Osteocyte (in vitro differentiated cells): ENCODE data around the gene HLCS. TPM values are rescaled to one million over a fixed set of nuclear protein-coding genes. Genes with fewer than 3 reads are reported as not detected.
"Not testable (repeated sequence)": the region's sequence is repeated elsewhere in the genome, so short reads cannot be mapped to it uniquely, and the experiment has no call there.

Source experiments
- DNase-seq: peaks from one replicate; pipeline ENCODE4 v3.0.0; 2021; ENCODE audit warnings: mixed read lengths; ENCODE audit not compliant: unreplicated experiment; ENCODE audit errors: extremely low spot score
- H3K27ac Mint-ChIP-seq: one replicate; pipeline ENCODE4 v1.8.0; 2021; ENCODE audit warnings: mild to moderate bottlenecking, mixed read lengths; ENCODE audit not compliant: unreplicated experiment
- H3K27me3 Mint-ChIP-seq: one replicate; pipeline ENCODE4 v1.8.0; 2021; ENCODE audit warnings: mixed read lengths; ENCODE audit not compliant: unreplicated experiment
- H3K36me3 Mint-ChIP-seq: one replicate; pipeline ENCODE4 v1.8.0; 2021; ENCODE audit warnings: mixed read lengths; ENCODE audit not compliant: unreplicated experiment
- H3K4me1 Mint-ChIP-seq: one replicate; pipeline ENCODE4 v1.8.0; 2021; ENCODE audit warnings: mixed read lengths; ENCODE audit not compliant: unreplicated experiment
- H3K4me3 Mint-ChIP-seq: one replicate; pipeline ENCODE4 v1.8.0; 2021; ENCODE audit warnings: mild to moderate bottlenecking, moderate library complexity, mixed read lengths; ENCODE audit not compliant: unreplicated experiment
- H3K9me3 Mint-ChIP-seq: one replicate; pipeline ENCODE4 v1.8.0; 2021; ENCODE audit warnings: mixed read lengths; ENCODE audit not compliant: unreplicated experiment
- total RNA-seq: library from RNA; stranded (reverse); gene quantifications from 2 replicates; pipeline ENCODE4 v1.2.1, GENCODE V29; 2021
- TF ChIP-seq, protein P1 (sequence below): fragments of 200-600 bp; sonication (generic); IDR thresholded peaks from 2 replicates; pipeline ENCODE4 v1.5.0; 2021; ENCODE audit warnings: antibody characterized with exemption, mild to moderate bottlenecking, moderate library complexity

HLCS gene
- total RNA-seq, 1 donor from 2014 or later = 26.7 TPM

DNA sequence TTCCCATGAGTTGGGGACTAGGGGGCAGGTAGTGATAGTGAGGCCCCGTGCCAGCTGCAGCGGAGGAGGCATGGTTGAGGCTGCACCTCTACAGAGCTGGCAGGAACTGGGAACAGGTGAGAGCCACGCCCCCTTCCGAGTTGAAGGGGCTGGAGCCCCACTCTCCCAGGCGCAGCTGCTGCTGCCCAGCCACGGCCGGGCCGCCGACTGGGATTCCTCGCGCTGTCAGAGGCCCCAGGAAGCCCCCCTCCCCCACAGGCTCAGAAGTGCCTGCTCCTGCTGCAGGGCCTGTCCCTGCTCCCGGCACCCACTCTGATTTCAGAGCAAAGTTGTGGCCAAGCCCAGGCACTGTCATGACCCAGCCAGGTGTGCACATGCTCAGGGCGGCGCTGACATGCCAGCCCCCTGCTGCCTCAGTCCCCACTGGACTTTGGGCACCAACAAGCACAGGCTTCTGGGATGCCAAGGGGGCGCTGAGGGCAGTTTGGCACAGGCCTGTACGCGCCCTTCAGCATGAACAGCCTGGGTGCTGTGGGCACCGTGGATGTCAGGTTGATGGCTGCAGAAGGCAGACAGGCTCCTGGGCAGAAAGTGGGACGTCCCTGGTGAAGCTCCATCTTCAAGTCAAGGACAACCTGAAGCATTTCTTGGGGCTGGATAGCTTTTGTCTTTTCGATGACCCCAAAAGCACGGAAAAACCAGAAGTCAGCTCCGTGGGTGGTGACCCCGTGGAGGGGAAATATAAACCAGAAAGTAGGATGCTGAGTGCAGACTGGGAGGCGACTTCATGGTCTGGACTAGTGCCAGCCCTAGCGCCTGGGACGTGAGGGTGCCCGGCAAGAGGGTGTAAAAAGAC, 146.1 kb downstream of the HLCS start:
- H3K9me3 Mint-ChIP-seq = no peaks in the 10 kb centered on the region
- no peak overlapping the region for H3K27ac Mint-ChIP-seq
- TF ChIP-seq, protein P1, sequence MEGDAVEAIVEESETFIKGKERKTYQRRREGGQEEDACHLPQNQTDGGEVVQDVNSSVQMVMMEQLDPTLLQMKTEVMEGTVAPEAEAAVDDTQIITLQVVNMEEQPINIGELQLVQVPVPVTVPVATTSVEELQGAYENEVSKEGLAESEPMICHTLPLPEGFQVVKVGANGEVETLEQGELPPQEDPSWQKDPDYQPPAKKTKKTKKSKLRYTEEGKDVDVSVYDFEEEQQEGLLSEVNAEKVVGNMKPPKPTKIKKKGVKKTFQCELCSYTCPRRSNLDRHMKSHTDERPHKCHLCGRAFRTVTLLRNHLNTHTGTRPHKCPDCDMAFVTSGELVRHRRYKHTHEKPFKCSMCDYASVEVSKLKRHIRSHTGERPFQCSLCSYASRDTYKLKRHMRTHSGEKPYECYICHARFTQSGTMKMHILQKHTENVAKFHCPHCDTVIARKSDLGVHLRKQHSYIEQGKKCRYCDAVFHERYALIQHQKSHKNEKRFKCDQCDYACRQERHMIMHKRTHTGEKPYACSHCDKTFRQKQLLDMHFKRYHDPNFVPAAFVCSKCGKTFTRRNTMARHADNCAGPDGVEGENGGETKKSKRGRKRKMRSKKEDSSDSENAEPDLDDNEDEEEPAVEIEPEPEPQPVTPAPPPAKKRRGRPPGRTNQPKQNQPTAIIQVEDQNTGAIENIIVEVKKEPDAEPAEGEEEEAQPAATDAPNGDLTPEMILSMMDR = no peak
- DNase-seq = no peak
- no peak overlapping the region for H3K4me3 Mint-ChIP-seq
- H3K4me1 Mint-ChIP-seq = no peaks in the 10 kb centered on the region
- no peaks in the 10 kb centered on the region for H3K27me3 Mint-ChIP-seq
- peaks cover 3% of the 10 kb centered on the region for H3K36me3 Mint-ChIP-seq

DNA sequence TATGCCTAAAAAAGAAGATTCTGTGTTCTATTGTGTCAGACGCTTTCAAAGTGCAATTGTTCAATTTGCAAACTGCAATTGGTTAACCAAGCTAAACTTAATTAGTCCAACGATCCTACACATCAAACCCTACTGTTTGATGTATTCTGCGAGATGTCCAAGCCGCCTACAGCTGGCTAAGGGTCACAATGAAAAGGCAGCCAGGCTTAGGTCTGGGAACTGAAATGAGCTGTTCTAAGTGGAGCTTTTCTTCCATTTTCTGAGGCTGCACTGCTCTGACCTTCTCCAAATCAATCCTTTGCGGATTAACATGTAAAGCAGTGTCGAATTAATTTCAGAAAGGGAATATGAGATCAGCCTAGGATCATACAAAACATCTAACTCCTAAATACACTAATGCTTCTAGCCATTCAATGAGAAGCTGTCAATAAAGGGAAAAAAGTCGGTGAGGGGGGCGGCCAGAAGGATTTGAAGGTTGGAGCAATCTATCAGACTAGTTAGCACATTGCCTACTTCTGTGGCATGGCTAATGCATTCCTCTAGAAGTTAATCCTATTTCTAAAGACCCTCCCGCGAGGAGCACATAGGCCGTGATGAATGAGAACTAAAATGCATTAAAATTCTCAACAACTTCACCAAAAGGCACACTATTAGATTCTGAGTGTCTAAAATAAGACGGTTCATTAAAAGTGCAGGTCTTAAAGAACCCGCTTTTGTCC, 148.6 kb downstream of the HLCS start:
- TF ChIP-seq, protein P1 = no peak
- H3K4me3 Mint-ChIP-seq = no peak overlapping the region
- DNase-seq = no peak
- no peaks in the 10 kb centered on the region for H3K9me3 Mint-ChIP-seq
- H3K27me3 Mint-ChIP-seq = no peaks in the 10 kb centered on the region
- no peak overlapping the region for H3K27ac Mint-ChIP-seq
- peaks cover 3% of the 10 kb centered on the region for H3K36me3 Mint-ChIP-seq
- H3K4me1 Mint-ChIP-seq = no peaks in the 10 kb centered on the region

DNA sequence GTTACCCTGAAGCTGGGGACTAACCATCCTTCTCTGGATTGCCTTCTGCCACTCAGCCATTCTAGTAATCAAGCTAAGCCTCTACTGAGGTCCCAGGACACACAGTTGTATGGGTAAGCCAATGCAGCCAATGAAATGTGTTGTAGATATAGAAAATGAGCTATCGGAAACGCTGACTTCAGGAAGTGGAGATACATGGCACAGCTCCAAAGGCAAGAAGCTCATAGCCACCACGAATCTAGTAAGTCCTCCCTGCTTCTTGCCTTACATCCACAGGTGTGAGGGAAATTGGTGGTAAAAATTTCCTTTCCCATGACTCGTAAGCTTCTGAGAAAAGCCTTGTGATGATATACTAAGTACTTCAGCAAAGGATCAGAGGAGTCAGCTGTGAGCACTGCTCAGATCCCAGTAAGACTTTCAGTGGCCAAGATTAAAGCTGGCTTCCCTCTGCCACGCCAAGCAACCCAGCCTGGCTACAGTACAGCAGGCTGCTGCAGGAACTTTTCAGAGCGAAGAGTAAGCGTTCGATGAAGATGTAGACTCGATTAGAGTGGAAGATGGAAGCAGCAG, 149.8 kb downstream of the HLCS start:
- Mint-ChIP-seq H3K4me1 (no peaks in the 10 kb centered on the region), H3K9me3 (no peaks in the 10 kb centered on the region), H3K27ac (no peak overlapping the region), H3K36me3 (peaks cover 2% of the 10 kb centered on the region), H3K4me3 (no peak overlapping the region), H3K27me3 (no peaks in the 10 kb centered on the region)
- TF ChIP-seq, protein P1 = no peak
- no peak for DNase-seq

DNA sequence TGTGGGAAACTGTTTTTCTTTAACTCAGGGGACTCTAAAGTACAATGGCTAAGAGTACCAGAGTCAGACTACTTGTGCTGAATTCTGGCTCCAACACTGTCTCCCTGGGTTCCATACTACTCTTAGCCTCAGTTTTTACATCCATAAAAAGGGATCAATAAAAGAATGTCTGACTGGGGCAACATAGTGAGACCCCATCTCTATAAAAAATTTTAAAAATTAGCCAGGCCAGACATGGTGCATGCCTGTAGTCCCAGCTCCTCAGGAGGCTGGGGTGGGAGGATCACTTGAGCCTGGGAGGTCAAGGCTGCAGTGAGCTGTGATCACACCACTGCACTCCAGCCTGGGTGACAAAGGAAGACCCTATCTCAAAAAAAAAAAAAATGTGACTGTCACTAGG, 150.4 kb downstream of the HLCS start:
- not testable (repeated sequence) for H3K36me3 Mint-ChIP-seq, H3K9me3 Mint-ChIP-seq, DNase-seq, H3K4me1 Mint-ChIP-seq, H3K27me3 Mint-ChIP-seq, H3K27ac Mint-ChIP-seq, H3K4me3 Mint-ChIP-seq

DNA sequence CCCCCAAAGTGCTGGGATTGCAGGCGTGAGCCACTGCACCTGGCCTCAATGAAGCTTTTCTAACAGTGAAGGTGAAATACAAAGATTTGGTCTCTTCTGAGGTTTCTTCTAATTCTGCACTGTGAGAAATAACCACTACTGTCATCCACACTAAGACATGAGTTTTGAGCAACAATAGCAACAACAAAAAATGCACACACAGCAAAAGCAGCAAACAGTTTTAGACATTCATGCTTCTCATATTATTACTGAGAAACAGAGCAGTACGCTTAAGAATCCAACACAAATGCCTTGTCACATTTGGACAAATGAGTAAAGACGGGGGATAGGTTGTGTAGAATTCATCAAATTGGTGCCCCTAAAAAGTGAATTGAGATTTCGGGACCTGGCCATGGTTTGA, 151.2 kb downstream of the HLCS start:
- no peak for DNase-seq
- H3K4me1 Mint-ChIP-seq = no peaks in the 10 kb centered on the region
- H3K4me3 Mint-ChIP-seq = no peak overlapping the region
- no peak overlapping the region for H3K27ac Mint-ChIP-seq
- TF ChIP-seq, protein P1 = no peak
- H3K36me3 Mint-ChIP-seq = peaks cover 2% of the 10 kb centered on the region
- H3K9me3 Mint-ChIP-seq = no peaks in the 10 kb centered on the region
- H3K27me3 Mint-ChIP-seq = no peaks in the 10 kb centered on the region
